ENCODE data around the gene MCF2L.

The MCF2L gene

DNA sequence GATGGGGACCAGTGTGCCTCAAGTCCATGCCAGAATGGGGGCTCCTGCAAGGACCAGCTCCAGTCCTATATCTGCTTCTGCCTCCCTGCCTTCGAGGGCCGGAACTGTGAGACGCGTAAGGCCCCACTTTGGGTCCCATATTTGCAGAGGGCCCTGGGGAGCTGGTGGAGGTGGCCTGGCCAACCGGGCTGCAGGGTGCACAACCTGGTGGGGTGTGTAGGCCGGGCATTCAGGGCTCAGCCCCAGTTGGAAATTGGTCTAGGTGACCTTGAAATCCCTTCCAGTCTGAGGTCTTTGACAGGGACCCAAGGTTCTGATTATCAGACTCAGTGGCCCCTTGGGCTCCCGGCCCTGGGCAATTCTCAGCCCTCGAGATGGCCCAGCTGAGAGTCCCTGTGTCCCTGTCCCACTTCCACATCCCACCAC lies 144.8 kb downstream of the MCF2L start:
- no peak for DNase-seq (ENCODE audit: low read depth)

DNA sequence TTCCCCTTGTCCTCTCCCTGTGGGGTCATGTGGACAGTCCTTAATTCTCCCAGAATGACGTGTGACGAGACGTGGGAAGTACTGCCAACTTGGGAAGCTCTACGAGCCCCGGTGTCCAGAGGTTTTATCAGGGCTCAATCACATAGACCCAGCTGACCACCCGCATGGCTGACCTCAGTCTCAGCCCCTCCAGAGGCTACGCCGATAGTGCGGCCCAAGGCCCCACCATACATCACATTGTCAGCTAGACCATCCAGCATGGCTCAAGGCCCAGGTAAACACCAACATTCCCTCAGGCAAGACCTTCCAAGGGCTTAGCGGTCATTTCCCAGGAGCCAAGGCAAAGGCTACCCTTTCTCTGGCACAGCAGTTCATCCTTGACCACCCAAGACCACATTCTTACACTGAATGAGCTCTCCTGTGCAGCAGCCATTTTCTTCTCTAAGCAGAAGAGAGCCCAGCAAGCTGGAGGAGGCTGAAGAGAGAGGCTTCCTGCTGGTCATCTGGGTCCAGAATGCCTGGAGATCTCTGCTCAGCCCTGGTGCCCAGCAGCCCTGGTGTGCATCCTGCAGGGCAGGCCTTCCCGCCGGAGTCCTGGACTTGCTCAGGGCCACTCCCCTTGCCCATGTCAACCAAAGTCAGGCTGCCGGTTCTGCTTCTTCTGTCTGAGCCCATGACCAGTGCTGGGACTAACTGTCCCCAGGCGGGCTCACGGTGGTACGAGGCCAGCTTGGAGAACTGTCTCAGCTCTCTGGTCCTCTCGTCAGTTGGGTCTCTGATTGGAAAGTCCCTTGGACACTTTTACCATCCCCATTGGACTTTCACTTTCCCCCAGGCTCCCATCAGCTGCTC lies 145.7 kb downstream of the MCF2L start:
- DNase-seq (ENCODE audit: low read depth), result no peak

DNA sequence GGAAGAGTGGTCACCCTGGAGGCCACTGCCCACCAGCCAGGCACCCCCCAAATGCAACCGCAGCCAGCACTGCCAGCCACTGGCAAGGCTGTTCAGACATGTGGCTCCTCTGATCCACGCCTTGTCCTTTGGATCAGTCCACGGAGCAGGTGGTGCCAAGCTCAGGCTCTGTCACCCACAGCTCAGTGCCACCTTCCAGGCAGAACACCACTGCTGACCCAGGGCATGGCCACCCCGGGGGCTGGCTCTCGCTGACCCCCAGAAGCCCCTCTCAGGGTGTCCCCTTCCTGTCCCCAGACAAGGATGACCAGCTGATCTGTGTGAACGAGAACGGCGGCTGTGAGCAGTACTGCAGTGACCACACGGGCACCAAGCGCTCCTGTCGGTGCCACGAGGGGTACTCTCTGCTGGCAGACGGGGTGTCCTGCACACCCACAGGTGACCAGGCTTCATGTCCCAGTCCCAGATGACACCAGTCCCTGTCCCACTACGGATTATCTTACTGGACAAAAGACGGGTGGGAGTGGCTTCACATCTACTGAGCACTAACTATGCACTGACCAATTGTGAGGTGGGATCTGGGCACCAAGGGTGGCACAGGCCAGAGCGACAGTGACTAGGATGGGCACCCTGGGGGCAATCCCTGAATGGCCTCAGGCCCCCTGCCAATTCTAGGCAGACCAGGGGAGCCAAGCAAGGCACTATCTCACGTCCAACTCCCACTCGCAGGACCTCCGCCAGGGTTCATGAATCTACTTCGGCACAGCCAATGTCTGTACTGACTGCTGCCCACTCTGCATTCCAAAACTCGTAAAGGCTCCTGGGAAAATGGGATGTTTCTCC lies 146.6 kb downstream of the MCF2L start:
- no peak for DNase-seq (ENCODE audit: low read depth)

DNA sequence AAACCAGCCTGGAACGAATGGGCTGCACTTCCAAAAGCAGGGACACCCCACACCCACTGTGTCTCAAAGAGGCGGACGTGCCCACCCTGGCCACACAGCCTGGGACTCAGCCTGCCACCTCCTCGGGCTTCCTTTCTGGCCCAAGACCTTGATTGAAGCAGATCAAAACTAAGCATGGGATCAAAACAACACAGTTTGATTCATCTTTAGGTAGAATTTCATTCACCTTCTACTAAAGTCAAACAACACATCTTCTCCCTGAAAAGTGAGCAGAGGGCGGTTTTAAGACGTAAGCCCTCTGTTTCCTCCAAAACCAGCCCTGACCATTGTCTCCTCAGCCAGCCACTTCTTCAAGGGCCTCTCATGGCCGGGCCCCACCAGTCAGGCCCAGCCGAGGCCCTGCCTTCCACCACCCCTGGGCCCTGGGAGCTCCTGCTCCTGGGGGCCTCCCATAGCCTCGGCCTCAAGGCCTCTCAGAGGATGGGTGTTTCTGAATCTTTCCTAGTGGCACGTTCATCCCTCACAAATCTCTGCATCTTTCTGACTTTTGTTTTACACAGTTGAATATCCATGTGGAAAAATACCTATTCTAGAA lies 147.3 kb downstream of the MCF2L start:
- DNase-seq (ENCODE audit: low read depth), result no peak

DNA sequence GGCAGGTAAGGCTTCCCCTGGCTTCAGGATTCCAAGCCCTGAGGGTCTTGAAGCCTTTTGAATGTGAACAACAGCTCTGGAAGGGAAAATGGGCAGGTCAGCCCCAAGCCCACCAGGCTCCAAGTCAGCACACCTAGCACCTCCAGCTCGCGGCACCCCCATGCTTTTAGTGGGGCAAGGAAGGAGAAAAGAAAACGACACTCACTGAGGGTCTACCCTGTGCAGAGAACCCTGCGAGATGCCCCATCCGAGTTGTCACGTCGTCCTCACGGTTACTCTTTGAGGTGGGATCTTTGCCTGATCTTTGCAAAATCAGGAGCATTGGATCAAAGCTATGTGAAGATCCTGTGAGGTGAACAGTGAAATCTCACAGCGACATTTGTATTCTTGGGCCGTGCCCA lies 147.9 kb downstream of the MCF2L start:
- DNase-seq (ENCODE audit: low read depth), result no peak

DNA sequence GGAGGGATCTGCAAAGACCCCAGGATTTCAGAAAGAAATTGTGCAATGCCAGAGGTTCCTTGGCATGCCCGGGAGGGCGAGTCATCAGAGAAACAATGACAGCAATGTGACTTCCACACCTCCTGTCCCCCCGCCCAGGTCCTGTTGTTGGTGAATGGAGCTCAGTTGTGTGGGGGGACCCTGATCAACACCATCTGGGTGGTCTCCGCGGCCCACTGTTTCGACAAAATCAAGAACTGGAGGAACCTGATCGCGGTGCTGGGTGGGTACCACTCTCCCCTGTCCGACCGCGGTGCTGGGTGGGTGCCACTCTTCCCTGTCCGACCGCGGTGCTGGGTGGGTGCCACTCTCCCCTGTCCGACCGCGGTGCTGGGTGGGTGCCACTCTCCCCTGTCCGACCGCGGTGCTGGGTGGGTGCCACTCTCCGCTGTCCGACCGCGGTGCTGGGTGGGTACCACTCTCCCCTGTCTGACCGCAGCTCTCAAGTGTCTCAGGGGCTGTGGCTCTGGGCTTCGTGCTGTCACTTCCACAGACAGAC lies 148.4 kb downstream of the MCF2L start:
- DNase-seq (ENCODE audit: low read depth), result no peak

DNA sequence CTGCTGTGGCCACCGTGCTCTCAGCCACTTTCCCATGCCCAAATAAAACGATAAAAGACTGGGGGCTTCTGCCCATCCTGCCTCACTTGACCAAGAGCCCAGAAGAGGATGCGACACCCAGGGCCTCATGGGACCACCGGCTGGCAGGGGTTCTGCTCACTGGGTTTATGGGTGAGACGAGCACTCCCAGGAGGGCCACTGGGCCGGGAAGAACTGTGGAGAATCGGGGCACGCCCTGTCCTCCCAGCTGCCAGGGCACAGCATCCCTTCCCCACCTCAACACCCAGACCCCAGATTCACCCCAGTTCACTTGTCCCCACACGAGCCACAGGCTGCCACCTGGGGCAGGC lies 148.9 kb downstream of the MCF2L start:
- no peak for DNase-seq (ENCODE audit: low read depth)

DNA sequence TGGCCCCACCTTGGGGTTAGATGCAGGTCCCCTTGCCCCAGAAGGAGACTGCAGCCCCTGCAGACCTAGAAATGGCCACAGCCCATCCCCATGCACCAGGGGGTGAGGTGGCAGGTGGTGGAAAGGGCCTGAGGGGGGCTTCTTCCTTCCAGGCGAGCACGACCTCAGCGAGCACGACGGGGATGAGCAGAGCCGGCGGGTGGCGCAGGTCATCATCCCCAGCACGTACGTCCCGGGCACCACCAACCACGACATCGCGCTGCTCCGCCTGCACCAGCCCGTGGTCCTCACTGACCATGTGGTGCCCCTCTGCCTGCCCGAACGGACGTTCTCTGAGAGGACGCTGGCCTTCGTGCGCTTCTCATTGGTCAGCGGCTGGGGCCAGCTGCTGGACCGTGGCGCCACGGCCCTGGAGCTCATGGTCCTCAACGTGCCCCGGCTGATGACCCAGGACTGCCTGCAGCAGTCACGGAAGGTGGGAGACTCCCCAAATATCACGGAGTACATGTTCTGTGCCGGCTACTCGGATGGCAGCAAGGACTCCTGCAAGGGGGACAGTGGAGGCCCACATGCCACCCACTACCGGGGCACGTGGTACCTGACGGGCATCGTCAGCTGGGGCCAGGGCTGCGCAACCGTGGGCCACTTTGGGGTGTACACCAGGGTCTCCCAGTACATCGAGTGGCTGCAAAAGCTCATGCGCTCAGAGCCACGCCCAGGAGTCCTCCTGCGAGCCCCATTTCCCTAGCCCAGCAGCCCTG lies 149.4 kb downstream of the MCF2L start:
- DNase-seq (ENCODE audit: low read depth), result no peak

DNA sequence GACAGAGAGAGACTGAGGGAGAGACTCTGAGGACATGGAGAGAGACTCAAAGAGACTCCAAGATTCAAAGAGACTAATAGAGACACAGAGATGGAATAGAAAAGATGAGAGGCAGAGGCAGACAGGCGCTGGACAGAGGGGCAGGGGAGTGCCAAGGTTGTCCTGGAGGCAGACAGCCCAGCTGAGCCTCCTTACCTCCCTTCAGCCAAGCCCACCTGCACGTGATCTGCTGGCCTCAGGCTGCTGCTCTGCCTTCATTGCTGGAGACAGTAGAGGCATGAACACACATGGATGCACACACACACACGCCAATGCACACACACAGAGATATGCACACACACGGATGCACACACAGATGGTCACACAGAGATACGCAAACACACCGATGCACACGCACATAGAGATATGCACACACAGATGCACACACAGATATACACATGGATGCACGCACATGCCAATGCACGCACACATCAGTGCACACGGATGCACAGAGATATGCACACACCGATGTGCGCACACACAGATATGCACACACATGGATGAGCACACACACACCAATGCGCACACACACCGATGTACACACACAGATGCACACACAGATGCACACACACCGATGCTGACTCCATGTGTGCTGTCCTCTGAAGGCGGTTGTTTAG lies 150.3 kb downstream of the MCF2L start:
- no peak for DNase-seq (ENCODE audit: low read depth)

DNA sequence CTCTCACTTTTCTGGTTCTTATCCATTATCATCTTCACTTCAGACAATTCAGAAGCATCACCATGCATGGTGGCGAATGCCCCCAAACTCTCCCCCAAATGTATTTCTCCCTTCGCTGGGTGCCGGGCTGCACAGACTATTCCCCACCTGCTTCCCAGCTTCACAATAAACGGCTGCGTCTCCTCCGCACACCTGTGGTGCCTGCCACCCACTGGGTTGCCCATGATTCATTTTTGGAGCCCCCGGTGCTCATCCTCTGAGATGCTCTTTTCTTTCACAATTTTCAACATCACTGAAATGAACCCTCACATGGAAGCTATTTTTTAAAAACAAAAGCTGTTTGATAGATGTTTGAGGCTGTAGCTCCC lies 150.8 kb downstream of the MCF2L start:
- DNase-seq (ENCODE audit: low read depth), result no peak

DNA sequence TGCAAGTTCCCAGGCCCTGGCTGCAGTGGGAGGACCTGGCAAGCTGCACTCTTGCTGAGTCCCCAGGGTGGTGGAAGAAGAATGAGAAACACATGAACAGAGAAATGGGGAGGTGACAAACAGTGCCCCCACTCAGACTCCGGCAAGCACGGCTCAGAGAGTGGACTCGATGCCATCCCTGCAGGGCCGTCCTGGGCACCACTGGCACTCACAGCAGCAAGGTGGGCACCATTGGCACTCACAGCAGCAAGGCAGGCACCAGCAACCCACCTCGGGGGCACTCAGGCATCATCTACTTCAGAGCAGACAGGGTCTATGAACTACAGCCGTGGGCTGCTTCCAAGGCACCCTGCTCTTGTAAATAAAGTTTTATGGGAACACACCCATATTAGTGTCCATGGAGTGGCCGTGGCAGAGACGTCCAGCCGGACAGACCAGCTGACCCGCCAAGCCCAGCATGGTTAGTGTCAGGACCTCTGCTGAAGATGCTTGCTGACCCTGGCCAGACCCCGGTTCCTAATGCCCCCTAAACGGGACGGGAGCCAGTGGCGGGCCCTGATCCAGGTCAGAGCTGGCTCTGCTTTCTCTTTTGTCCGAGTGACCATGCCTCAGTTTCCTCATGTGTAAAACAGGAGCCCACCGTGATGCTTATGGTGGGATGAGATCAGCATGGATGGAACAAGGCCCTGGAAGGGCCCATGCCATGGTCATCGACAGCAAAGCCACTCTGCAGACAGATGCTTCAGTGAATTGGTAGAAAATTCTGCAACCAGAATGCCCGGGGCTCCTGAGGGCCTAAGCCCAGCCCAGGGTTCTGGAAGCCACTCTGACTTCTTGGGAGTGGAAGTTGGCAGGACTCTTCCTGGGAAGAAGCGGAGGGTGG lies 151.5 kb downstream of the MCF2L start:
- no peak for DNase-seq (ENCODE audit: low read depth)

DNA sequence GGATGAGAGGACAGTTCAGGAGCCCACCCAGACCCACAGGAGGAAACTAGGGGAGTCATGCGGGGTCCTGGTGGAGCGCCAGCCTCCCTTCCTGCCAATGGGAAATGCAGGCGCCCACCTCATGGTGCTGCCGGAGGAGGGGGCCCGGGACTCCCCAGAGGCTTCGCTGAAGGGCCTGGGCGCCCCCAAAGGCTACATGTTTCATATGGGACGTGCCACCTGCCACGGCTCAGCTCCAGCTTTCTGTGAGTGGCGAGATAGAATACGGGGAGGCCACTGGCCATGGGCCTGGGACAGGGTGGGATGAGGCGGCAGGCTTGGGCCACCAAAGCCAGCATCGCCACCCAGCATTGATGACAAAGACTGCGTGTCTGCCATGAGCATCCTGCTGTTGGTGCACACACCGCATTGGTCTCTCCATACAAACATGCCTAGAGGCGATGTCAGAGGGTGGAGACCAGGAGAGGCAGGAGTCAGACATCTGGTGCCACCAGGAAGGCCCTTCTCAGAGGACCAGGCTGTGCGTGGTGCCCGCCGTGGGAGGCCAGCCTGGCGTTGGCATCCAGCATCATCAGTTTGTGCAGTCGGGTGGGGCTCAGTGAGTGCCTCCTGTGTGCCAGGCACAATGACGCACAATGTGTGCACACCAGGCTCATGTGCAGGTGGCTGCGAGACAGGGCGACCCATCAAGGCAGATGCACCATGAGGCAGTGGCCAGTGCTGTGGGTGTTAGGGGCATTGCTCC lies 152.3 kb downstream of the MCF2L start:
- no peak for DNase-seq (ENCODE audit: low read depth)

DNA sequence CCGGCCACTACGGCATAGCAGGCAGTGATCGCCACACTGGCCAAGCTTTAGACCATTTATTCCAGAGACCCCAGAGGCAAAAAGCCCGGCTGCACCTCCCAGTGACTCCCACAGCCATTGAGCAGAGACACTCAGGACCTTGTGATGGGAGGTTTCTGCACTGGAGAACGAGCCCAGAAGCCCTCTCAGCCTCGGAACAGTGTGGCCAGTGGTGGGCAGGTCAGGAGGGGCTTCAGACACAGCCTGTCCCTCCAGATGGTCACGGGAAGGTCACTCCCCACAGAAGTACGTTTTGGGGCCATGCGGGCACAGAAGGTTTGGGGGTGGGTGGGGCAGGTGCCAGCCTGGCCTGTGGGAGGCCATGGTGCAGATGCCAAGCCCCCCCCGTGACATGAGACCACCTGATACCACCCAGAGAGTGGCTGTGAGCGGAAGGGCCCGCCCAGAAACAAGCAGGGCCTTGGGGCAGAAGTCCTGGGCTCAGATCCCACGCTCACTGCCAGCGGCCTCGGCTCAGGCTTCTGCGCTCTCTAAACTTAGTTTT lies 153.0 kb downstream of the MCF2L start:
- no peak for DNase-seq (ENCODE audit: low read depth)

DNA sequence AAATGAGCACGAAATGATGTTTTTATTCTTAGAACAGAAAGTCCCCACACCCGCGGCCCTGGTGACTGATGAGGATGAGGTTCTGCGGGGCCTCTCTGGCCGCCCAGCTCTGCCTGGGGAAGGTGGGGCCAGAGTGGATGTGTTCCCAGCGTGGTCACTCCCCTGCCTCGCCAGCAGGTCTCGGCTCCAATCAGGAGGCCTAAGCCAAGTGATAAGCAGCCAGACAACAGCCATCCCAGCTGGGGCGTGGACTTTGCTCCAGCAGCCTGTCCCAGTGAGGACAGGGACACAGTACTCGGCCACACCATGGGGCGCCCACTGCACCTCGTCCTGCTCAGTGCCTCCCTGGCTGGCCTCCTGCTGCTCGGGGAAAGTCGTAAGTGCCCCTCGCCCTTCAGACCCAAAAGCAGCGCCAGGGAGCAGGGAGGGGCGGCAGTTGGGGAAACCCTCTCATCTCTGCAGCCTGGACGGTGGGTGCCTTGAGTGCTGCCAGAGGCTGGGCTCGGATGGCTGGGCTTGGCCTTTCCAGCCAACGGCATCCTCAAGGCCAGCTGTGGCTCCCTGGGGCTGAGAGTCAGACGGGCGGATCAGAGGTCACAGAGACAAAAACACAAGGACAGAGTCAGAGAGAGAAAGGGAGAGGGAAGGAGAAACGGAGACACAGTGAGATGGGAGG lies 153.7 kb downstream of the MCF2L start, which contains the start of gene F10:
Gene F10 (plus strand): TSS at position 250 of the 676 bp plus-strand sequence. CDS start 57 bp downstream, at position 307.
- no peak for DNase-seq (ENCODE audit: low read depth)

DNA sequence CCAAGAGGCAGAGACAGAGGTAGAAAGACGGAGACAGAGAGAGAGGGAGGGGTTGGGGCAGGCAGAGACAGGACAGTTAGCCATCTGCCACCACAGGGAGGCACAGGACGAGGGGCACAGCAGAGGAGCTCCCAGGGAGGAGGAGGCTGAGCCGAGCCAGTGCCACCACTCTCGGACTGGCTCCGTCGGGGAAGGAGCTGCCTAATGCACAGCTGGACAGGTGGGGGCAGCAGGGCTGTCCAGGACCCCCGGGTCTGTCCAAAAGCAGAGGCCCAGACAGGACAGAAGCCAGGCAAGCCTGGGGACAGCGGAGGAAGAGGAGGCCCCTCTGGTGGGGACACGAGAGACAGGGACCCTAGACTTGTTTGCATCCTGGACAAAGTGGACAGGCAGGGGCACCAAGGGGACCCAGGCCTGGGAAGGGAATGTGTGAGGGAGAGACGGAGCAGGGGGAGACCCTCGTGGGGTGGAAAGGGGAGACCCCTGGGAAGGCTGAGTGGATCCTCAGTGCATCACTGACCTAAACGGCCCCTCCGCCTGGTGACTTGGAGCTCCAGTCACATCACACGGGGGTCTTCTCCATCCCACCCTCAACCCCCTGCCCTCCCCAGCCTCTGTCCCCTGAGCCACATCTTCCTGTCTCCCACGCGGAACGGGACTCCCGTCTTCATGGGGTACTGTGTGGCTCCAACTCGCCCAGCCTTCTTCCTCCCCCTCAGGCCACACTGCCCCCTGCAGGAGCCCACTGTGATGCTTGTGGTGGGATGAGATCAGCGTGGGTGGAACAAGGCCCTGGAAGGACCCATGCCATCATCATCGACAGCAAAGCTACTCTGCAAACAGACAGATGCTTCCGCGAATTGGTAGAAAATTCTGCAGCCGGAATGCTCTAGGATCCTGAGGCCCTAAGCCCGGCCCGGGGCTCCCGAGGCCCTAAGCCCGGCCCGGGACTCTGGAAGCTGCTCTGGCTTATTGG lies 154.5 kb downstream of the MCF2L start:
- DNase-seq (ENCODE audit: low read depth), result no peak

DNA sequence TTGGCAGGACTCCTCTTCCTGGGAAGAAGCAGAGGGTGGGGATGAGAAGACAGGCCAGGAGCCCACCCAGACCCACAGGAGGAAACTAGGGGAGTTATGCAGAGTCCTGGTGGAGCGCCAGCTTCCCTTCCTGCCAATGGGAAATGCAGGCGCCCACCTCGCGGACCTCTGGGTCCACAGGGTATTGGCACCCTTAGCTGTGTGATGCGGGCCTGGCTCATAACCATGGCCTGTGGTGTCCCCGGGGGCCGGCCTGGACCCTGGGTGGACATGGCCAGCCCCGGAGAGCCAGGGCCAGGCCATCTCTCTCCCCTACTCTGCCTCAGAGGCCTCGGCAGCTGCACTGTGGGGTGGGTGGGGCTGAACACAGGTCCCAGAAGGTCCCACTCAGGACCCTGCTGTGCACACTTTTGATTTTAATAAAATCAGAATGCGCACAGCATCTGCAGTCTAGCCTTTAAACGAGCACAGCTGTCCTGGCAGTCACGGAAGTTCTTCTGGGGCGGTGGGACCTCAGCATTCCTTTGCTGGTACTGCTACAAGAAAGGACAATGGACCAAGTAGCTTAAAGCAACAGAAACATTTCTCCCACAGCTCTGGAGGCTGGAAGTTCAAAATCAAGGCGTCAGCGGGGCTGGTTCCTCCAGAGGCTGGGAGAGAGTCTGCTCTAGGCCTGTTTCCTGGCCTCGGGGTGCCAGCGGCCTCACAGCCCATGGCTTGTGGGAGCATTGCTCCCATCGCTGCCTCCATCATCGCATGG lies 155.4 kb downstream of the MCF2L start:
- DNase-seq (ENCODE audit: low read depth), result no peak

Data from activated T-cell treated with anti-CD3 and anti-CD28 coated beads for 1 hour (primary cell).